ENCODE results near the gene INSYN1.

- TF ChIP-seq CTCF (IDR thresholded peaks at IDR 0.05) (no peak), EP300 (IDR thresholded peaks at IDR 0.05) (no peak), POLR2A (IDR thresholded peaks at IDR 0.05) (no peak)
Measured at GRCh38 chr15:73715417-73715816, 37.7 kb downstream of the INSYN1 start.

All from sigmoid colon (tissue), 4 donors.